Measurements from ENCODE around the gene TMEM209.
A peak's percentile ranks its signal among the peaks of the same experiment; 100 is the strongest.

Gene TMEM209

DNA sequence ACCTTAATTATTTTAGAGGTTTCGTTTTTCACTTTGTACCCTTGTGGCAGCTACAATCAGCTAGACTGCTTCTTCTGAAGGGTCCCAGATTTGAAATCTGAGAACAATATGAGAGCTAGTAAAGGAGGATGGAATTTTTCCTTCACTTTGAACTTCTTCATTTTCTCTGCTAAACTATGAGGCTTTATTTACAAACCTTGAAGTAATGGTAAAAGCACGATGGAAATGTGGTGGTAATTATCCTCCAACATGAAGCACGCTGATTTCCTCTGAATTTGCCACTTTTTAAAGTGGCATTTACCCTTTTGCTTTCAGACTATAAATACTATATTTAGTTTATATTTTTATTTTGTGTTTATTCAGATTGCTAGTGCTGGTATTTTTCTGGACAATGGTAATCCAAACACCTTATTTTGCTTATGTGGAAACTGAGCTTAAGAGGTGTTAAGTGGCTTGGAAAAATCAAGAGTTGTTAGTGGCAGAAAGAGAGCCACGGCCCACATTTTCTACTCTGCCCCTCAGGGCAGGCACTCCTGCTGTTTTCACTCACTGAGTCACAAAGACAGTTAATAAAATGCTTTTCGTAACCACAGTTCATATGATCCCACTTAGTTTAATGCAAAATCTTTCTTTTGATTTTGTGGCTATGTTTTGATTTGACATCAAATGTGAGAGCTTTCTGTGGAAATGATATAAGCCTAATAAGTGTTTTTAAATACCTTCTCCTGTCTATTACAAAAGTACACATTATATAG is 5.2 kb upstream of the TMEM209 start:
- Mint-ChIP-seq H3K27me3 (ENCODE audit: low read depth, poor library complexity) (no peaks in the 10 kb centered on the region), H3K4me1 (peaks cover 25% of the 10 kb centered on the region), H3K27ac (no peak overlapping the region), H3K4me3 (no peak overlapping the region), H3K9me3 (no peaks in the 10 kb centered on the region), H3K36me3 (ENCODE audit: low read depth) (no peaks in the 10 kb centered on the region)
- no peak for DNase-seq
- TF ChIP-seq, protein P1, sequence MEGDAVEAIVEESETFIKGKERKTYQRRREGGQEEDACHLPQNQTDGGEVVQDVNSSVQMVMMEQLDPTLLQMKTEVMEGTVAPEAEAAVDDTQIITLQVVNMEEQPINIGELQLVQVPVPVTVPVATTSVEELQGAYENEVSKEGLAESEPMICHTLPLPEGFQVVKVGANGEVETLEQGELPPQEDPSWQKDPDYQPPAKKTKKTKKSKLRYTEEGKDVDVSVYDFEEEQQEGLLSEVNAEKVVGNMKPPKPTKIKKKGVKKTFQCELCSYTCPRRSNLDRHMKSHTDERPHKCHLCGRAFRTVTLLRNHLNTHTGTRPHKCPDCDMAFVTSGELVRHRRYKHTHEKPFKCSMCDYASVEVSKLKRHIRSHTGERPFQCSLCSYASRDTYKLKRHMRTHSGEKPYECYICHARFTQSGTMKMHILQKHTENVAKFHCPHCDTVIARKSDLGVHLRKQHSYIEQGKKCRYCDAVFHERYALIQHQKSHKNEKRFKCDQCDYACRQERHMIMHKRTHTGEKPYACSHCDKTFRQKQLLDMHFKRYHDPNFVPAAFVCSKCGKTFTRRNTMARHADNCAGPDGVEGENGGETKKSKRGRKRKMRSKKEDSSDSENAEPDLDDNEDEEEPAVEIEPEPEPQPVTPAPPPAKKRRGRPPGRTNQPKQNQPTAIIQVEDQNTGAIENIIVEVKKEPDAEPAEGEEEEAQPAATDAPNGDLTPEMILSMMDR (IDR thresholded peaks at IDR 0.05): no peak

DNA sequence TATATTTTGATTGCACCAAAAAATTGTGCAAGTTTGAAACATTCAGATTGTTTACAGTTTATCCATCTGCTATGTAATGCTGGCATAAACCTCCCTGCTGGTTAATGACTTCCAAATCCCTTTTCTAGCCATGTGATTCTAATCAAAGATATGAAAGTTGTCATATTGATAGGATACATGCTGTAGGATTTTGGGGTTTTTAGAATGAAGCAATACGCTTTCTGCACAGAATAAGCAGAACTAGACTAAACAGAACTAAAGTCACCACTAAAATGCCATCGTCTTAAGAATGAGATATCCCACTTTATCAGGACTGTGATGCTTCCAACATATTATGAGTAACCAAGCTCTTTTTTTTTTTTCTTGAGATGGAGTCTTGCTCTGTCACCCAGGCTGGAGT is 3.3 kb upstream of the TMEM209 start:
- TF ChIP-seq, protein P1 (IDR thresholded peaks at IDR 0.05): no peak
- peaks cover 2% of the 10 kb centered on the region for H3K36me3 Mint-ChIP-seq (ENCODE audit: low read depth)
- no peaks in the 10 kb centered on the region for H3K27me3 Mint-ChIP-seq (ENCODE audit: low read depth, poor library complexity)
- no peak overlapping the region for H3K27ac Mint-ChIP-seq
- H3K4me1 Mint-ChIP-seq: peaks cover 37% of the 10 kb centered on the region
- no peaks in the 10 kb centered on the region for H3K9me3 Mint-ChIP-seq
- DNase-seq: no peak
- H3K4me3 Mint-ChIP-seq: no peak overlapping the region

DNA sequence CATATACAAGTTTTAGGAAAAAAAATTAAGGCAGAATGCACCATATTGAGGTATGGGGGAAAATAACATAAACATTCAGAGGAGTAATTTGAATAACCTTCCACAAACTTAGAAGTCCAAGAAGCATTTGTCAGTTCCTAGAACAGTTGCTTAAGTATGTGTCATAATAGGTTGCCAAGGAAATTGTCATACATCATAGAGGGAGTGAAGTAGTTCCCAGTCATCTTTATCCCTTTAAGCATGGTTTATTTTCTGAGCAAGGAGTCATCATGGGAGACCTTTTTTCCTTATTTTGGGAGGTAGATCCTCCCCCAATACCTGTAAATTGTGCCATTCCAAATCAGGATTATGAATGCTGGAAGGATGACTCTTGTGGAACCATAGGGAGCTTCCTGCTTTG is 2.4 kb upstream of the TMEM209 start, which contains the start of gene SSMEM1:
SSMEM1 (plus strand) TSS at position 219 of the 400 bp plus-strand sequence; CDS start at position 270, 51 bp downstream.
- DNase-seq: no peak
- H3K27ac Mint-ChIP-seq: no peak within 1 kb of the TSS
- H3K4me1 Mint-ChIP-seq: peaks cover 43% of the 10 kb centered on the region
- H3K9me3 Mint-ChIP-seq: no peaks in the 10 kb centered on the region
- peak within 1 kb of the TSS; percentile 49 for H3K4me3 Mint-ChIP-seq
- H3K27me3 Mint-ChIP-seq (ENCODE audit: low read depth, poor library complexity): no peaks in the 10 kb centered on the region
- TF ChIP-seq, protein P1 (IDR thresholded peaks at IDR 0.05): no peak
- peaks cover 9% of the 10 kb centered on the region for H3K36me3 Mint-ChIP-seq (ENCODE audit: low read depth)

DNA sequence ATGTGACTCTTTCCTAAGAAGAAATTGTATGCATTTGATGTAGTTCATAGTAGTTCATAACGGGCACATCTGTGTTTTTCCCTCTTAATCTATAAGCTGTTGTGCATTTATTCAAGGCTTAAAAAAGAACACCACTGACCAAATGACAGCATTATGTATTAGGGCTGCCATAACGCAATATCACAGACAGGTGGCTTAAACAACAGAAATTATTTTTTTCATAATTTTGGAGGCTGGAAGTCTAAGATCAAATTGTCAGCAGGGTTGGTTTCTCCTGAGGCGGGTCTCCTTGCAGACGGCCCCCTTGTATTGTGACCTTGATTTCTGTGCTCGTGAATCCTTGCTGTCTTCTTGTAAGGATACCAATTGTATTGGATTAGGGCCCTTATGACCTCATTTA is 1.8 kb upstream of the TMEM209 start:
- no peaks in the 10 kb centered on the region for H3K27me3 Mint-ChIP-seq (ENCODE audit: low read depth, poor library complexity)
- peaks cover 15% of the 10 kb centered on the region for H3K36me3 Mint-ChIP-seq (ENCODE audit: low read depth)
- DNase-seq: no peak
- H3K27ac Mint-ChIP-seq: no peak overlapping the region
- TF ChIP-seq, protein P1 (IDR thresholded peaks at IDR 0.05): no peak
- peak overlapping the region; percentile 49 for H3K4me3 Mint-ChIP-seq
- peaks cover 43% of the 10 kb centered on the region for H3K4me1 Mint-ChIP-seq
- no peaks in the 10 kb centered on the region for H3K9me3 Mint-ChIP-seq

DNA sequence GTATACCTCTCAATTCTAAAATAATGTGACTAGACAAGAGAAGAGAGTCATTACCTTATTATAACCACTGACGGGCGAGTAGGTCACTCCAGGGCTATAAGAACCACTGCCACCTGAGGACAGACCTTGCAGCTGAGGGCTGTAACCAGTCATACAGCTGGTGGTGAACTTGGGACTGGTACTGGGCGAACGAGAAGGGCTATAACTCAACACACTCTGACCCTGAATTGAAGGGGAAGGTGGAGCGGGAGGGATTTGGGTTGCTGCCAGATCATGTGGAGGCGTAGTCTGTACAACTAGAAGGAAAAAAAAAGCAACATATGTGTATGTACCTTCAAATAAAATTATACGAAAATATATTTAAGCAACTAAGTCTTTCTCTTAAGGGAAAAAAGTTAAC is 3.4 kb downstream of the TMEM209 start:
- no peak overlapping the region for H3K4me3 Mint-ChIP-seq
- DNase-seq: no peak
- H3K36me3 Mint-ChIP-seq (ENCODE audit: low read depth): peaks cover 66% of the 10 kb centered on the region
- no peaks in the 10 kb centered on the region for H3K27me3 Mint-ChIP-seq (ENCODE audit: low read depth, poor library complexity)
- H3K9me3 Mint-ChIP-seq: no peaks in the 10 kb centered on the region
- H3K4me1 Mint-ChIP-seq: peaks cover 36% of the 10 kb centered on the region
- peak overlapping the region; percentile 99 for H3K27ac Mint-ChIP-seq
- TF ChIP-seq, protein P1 (IDR thresholded peaks at IDR 0.05): no peak

DNA sequence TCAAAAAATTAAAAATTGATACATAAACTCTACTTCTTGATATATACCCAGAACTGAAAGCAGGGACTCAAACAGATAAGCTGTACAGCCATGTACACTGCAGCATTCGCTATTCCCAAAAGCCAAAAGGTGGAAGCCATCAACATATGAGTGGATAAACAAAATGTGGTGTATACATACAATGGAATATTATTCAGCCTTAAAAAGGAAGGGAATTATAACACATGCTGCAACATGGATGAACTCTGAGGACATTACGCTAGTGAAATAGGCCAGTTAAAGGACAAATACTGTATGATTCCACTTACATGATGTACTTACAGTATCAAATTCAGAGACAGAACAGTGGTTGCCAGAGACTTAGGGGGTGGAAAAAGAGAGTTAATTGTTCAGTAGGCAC is 8.1 kb downstream of the TMEM209 start:
- no peak overlapping the region for H3K27ac Mint-ChIP-seq
- H3K4me1 Mint-ChIP-seq: peaks cover 9% of the 10 kb centered on the region
- peaks cover 96% of the 10 kb centered on the region for H3K36me3 Mint-ChIP-seq (ENCODE audit: low read depth)
- H3K4me3 Mint-ChIP-seq: no peak overlapping the region
- DNase-seq: no peak
- TF ChIP-seq, protein P1 (IDR thresholded peaks at IDR 0.05): no peak
- H3K27me3 Mint-ChIP-seq (ENCODE audit: low read depth, poor library complexity): no peaks in the 10 kb centered on the region
- H3K9me3 Mint-ChIP-seq: no peaks in the 10 kb centered on the region

All from nephron progenitor cell (in vitro differentiated cells).